Common myeloid progenitor, CD34-positive (primary cell): Measurements from ENCODE around the gene OS9.
"Not testable (repeated sequence)": the region's sequence is repeated elsewhere in the genome, so short reads cannot be mapped to it uniquely, and the experiment has no call there.

Experiments
- CTCF ChIA-PET: fragments of 350-600 bp; sonication (Branson Sonifier 250); formaldehyde crosslinking; loops from one replicate; lab custom pipeline; 2021; ENCODE audit warnings: antibody characterized with exemption; lab: Charles Lee
- POLR2A ChIA-PET: fragments of 350-600 bp; sonication (Branson Sonifier 250); formaldehyde crosslinking; loops from one replicate; lab custom pipeline; 2021; ENCODE audit warnings: antibody characterized with exemption; lab: Charles Lee
- DNase-seq, 3 donors: peaks; one replicate each; pipeline versions ENCODE4 v3.0.0 to v3.0.0-alpha.2; 2013
- H3K27ac ChIP-seq, 2 experiments: 1 replicate in 1 of 2; 2 replicates in 1 of 2; pipeline ENCODE4 v1.7.0; 2013; ENCODE audit warnings: inconsistent platforms in 2 of 2, low read length in 2 of 2, mild to moderate bottlenecking in 2 of 2, low read depth in 1 of 2, moderate library complexity in 1 of 2; ENCODE audit not compliant: severe bottlenecking in 2 of 2, insufficient read depth in 1 of 2, poor library complexity in 1 of 2
- H3K27me3 ChIP-seq, 5 experiments: replicated peaks in 2 of 5; 1 replicate in 3 of 5; 2 replicates in 2 of 5; pipeline versions ENCODE4 v1.6.1 to v1.7.0; 2013; ENCODE audit warnings: low read length in 4 of 5, mild to moderate bottlenecking in 2 of 5, moderate library complexity in 2 of 5, inconsistent platforms in 1 of 5; ENCODE audit not compliant: insufficient read depth in 5 of 5, control insufficient read depth in 4 of 5
- H3K36me3 ChIP-seq, 4 experiments: 1 replicate in 2 of 4; 2 replicates in 2 of 4; pipeline versions ENCODE4 v1.6.1 to v1.7.0; 2013; ENCODE audit warnings: low read length in 3 of 4, control low read depth in 1 of 4, mild to moderate bottlenecking in 1 of 4; ENCODE audit not compliant: control insufficient read depth in 4 of 4, insufficient read depth in 4 of 4
- H3K4me1 ChIP-seq, 4 experiments: 1 replicate in 3 of 4; 2 replicates in 1 of 4; pipeline versions ENCODE4 v1.6.1 to v1.7.1; 2013; ENCODE audit warnings: low read length in 3 of 4, mild to moderate bottlenecking in 3 of 4, control low read depth in 1 of 4, inconsistent platforms in 1 of 4, moderate library complexity in 1 of 4; ENCODE audit not compliant: control insufficient read depth in 4 of 4, insufficient read depth in 4 of 4; ENCODE audit errors: control extremely low read depth in 1 of 4
- H3K4me3 ChIP-seq, 7 experiments: 1 replicate in 4 of 7; 2 replicates in 3 of 7; pipeline versions ENCODE4 v1.5.1 to v1.7.0; 2013; ENCODE audit warnings: mild to moderate bottlenecking in 7 of 7, low read length in 6 of 7, moderate library complexity in 6 of 7, inconsistent platforms in 2 of 7, low read depth in 2 of 7, control low read depth in 1 of 7; ENCODE audit not compliant: insufficient read depth in 4 of 7, control insufficient read depth in 1 of 7; ENCODE audit errors: extremely low read depth in 1 of 7
- H3K9me3 ChIP-seq, 5 experiments: 1 replicate in 4 of 5; 2 replicates in 1 of 5; pipeline versions ENCODE4 v1.6.1 to v1.7.1; 2013; ENCODE audit warnings: low read length in 4 of 5, mild to moderate bottlenecking in 2 of 5, inconsistent platforms in 1 of 5, low read depth in 1 of 5, moderate library complexity in 1 of 5; ENCODE audit not compliant: control insufficient read depth in 4 of 5, insufficient read depth in 2 of 5; ENCODE audit errors: control extremely low read depth in 1 of 5
- WGBS: methylation state at CpG from one replicate; pipeline ENCODE4 v1.1.5; 2013; ENCODE audit not compliant: insufficient coverage; 5-methylcytosine and 5-hydroxymethylcytosine counted together

The OS9 gene

GRCh38 chr12:57707250-57707649 is 13.3 kb downstream of the OS9 start:
- Histone ChIP-seq H3K27ac (no peak overlapping the region), H3K9me3 (peaks cover 2 to 21% (median 5%) of the 10 kb centered on the region in 5 experiments), H3K4me3 (no peak overlapping the region), H3K36me3 (peaks cover 15 to 46% (median 20%) of the 10 kb centered on the region in 4 experiments), H3K27me3 (no peaks in the 10 kb centered on the region), H3K4me1 (peaks cover 0 to 3% (median 0%) of the 10 kb centered on the region in 4 experiments)
- ChIA-PET CTCF (interaction anchor here (1.4 to 2.7 kb wide), 2 partner anchors 12 to 37 kb away, joined by 3 to 8 read pairs; partner anchors contain the start of gene TSPAN31), POLR2A (interaction anchor here (1.3 kb wide), 1 partner anchor 13 kb away, joined by 3 read pairs; the partner anchor contains the start of gene OS9)
- 96% methylated on average over 3 of the region's 3 CpGs for WGBS
- DNase-seq: no peak

- H3K36me3 ChIP-seq: peaks cover 10 to 42% (median 19%) of the 10 kb centered on the region in 4 experiments
- CTCF ChIA-PET: interaction anchor here (0.6 to 2.7 kb wide), 3 partner anchors 11 to 35 kb away, joined by 3 to 8 read pairs (median 3); no protein-coding TSS in a partner anchor
- no CpG with 5 or more reads among the region's 2 CpGs for WGBS
- POLR2A ChIA-PET: interaction anchor here (1.3 kb wide), 1 partner anchor 14 kb away, joined by 3 read pairs; the partner anchor contains the start of gene OS9
- peaks cover 0 to 3% (median 0%) of the 10 kb centered on the region in 4 experiments for H3K4me1 ChIP-seq
- H3K4me3 ChIP-seq: no peak overlapping the region
- peaks cover 1 to 14% (median 2%) of the 10 kb centered on the region in 5 experiments for H3K9me3 ChIP-seq
- no peak overlapping the region for H3K27ac ChIP-seq
- DNase-seq: no peak
- H3K27me3 ChIP-seq: no peaks in the 10 kb centered on the region
Observed at GRCh38 chr12:57708296-57708695, 14.4 kb downstream of the OS9 start.

DNA sequence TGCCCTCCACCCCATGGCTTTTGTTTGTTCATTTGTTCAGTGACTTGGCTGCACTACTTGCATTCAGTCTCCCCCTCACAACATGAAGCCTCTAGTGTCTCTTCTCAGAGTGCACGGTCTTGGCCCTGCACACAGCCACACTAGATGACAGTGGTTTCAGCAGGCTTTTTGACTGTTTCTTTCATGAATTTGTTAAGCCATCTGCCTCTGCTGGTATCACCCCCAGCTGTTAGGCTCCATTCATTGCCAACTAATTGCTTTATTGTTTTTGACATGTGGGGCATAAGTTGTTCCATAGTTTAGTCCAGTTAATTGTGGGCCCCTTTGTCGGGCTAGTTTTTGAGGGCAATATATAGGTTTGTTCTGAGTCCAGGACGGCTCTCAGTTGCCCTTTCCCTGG is 18.8 kb downstream of the OS9 start:
- CTCF ChIA-PET: interaction anchor here (1.1 to 1.3 kb wide), 2 partner anchors 10 to 16 kb away, joined by 3 to 4 read pairs; no protein-coding TSS in a partner anchor
- H3K9me3 ChIP-seq: peaks cover 0 to 6% (median 0%) of the 10 kb centered on the region in 5 experiments
- POLR2A ChIA-PET: no interaction called here
- no peaks in the 10 kb centered on the region for H3K27me3 ChIP-seq
- H3K27ac ChIP-seq: no peak overlapping the region
- H3K4me3 ChIP-seq: no peak overlapping the region
- H3K36me3 ChIP-seq: peaks cover 20 to 44% (median 27%) of the 10 kb centered on the region in 4 experiments
- no peak for DNase-seq
- 100% methylated on average over 2 of the region's 3 CpGs for WGBS
- peaks cover 0 to 3% (median 0%) of the 10 kb centered on the region in 4 experiments for H3K4me1 ChIP-seq

DNA sequence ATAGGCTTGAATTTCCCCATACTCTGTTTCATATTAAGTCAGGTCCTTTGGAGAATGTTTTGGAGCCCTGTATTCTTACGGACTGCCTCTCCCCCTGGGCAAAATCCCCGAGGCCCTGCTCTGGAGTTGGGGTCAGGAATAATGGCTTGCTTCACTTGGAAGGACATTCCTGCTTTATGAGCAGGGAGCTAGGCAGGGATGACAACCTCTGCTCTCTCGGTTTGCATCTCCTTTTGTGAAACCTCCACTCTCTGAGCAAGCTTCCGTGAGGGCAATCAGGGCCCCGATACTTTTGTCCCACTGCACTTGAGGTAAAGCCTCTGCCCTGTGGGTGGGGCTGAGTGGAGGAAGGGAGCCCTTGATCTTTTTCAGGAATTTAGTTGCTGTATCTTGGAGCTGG is 19.3 kb downstream of the OS9 start:
- WGBS: 100% methylated on average over 4 of the region's 5 CpGs
- H3K36me3 ChIP-seq: peaks cover 23 to 49% (median 31%) of the 10 kb centered on the region in 4 experiments
- H3K27me3 ChIP-seq: no peaks in the 10 kb centered on the region
- H3K9me3 ChIP-seq: peaks cover 0 to 6% (median 0%) of the 10 kb centered on the region in 5 experiments
- ChIA-PET POLR2A (no interaction called here), CTCF (interaction anchor here (1.1 to 1.4 kb wide), 4 partner anchors 10 to 44 kb away, joined by 3 to 5 read pairs (median 4); no protein-coding TSS in a partner anchor)
- no peak overlapping the region for H3K4me3 ChIP-seq
- peaks cover 0 to 3% (median 0%) of the 10 kb centered on the region in 4 experiments for H3K4me1 ChIP-seq
- no peak for DNase-seq
- no peak overlapping the region for H3K27ac ChIP-seq

GRCh38 chr12:57715036-57715748 is 21.3 kb downstream of the OS9 start:
- peaks cover 27 to 69% (median 49%) of the 10 kb centered on the region in 4 experiments for H3K36me3 ChIP-seq

GRCh38 chr12:57715786-57716185 is 21.9 kb downstream of the OS9 start:
- ChIA-PET CTCF (no interaction called here), POLR2A (no interaction called here)
- WGBS: 100% methylated on average over 4 of the region's 12 CpGs
- DNase-seq: no peak
- Histone ChIP-seq H3K9me3 (peaks cover 0 to 6% (median 0%) of the 10 kb centered on the region in 5 experiments), H3K4me3 (no peak overlapping the region), H3K36me3 (peaks cover 27 to 73% (median 54%) of the 10 kb centered on the region in 4 experiments), H3K27me3 (no peaks in the 10 kb centered on the region), H3K4me1 (no peaks in the 10 kb centered on the region), H3K27ac (no peak overlapping the region)

More at GRCh38 chr12:57715036-57715748, 21.3 kb downstream of the OS9 start:
- WGBS: 87% methylated on average over 5 of the region's 6 CpGs
- H3K4me1 ChIP-seq, H3K27ac ChIP-seq, POLR2A ChIA-PET, DNase-seq, H3K9me3 ChIP-seq, H3K27me3 ChIP-seq, H3K4me3 ChIP-seq, CTCF ChIA-PET: not testable (repeated sequence)

DNA sequence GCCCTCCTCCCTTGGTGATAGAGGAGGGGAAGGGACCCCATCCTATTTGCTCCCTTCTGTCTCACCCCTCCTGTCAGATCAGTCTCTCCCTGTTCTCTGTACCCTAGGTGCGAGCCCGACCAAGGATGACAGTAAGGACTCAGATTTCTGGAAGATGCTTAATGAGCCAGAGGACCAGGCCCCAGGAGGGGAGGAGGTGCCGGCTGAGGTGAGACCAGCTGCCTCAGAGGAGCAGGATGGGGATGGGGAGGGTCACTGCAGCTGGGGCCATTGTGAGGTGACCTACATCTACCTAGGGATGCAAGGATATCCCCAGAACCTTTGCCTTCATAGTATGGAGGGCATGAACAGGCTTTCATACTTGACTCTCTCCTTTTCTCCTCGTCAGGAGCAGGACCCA is 22.4 kb downstream of the OS9 start:
- H3K36me3 ChIP-seq: peaks cover 30 to 76% (median 57%) of the 10 kb centered on the region in 4 experiments
- ChIA-PET POLR2A (no interaction called here), CTCF (no interaction called here)
- no peak overlapping the region for H3K27ac ChIP-seq
- H3K9me3 ChIP-seq: peaks cover 0 to 6% (median 0%) of the 10 kb centered on the region in 5 experiments
- no peaks in the 10 kb centered on the region for H3K4me1 ChIP-seq
- H3K4me3 ChIP-seq: no peak overlapping the region
- H3K27me3 ChIP-seq: no peaks in the 10 kb centered on the region
- DNase-seq: no peak
- 100% methylated on average over 1 of the region's 4 CpGs for WGBS
